IMR-90 (cell line): ENCODE results near the gene CMBL. TPM values are rescaled to one million over a fixed set of nuclear protein-coding genes. Genes with fewer than 3 reads are reported as not detected.

ENCODE experiments used
- ATAC-seq: fragments of 200-7000 bp; cut with Tn5 transposase; 2 replicates; pipeline ENCODE4 v1.9.1; 2020; ENCODE audit warnings: low read depth, mild to moderate bottlenecking, moderate library complexity
- BruUV-seq: library from RNA; stranded (reverse); fragments of 400-500 nt; replicated peaks from 2 replicates; lab custom pipeline; 2021; lab: Mats Ljungman, UMichigan
- CTCF ChIA-PET: fragments of 300-600 bp; formaldehyde crosslinking; extraction: SDS; loops from one replicate; lab custom pipeline; 2021; ENCODE audit warnings: antibody characterized with exemption; lab: Yijun Ruan, JAX
- POLR2A ChIA-PET: fragments of 300-600 bp; sonication (Branson Sonifier 250); formaldehyde crosslinking; loops from one replicate; lab custom pipeline; 2022; ENCODE audit warnings: antibody characterized with exemption; ENCODE audit not compliant: unreplicated experiment; lab: Charles Lee
- DNase-seq: peaks from one replicate; pipeline ENCODE4 v3.0.0; 2013
- H2AFZ ChIP-seq: replicated peaks from 2 replicates; pipeline ENCODE3; 2013; ENCODE audit warnings: low read length, mild to moderate bottlenecking; ENCODE audit not compliant: poor library complexity
- H2AK5ac ChIP-seq: 2 replicates; pipeline ENCODE4 v1.6.1; 2013; ENCODE audit warnings: low read depth, low read length, inconsistent platforms
- H2AK9ac ChIP-seq: replicated peaks from 2 replicates; pipeline ENCODE3; 2013; ENCODE audit warnings: mild to moderate bottlenecking, low read depth, low read length, moderate library complexity; ENCODE audit not compliant: poor library complexity
- H2BK120ac ChIP-seq: 2 replicates; pipeline ENCODE4 v1.6.1; 2013; ENCODE audit warnings: low read depth, low read length, inconsistent platforms
- H2BK15ac ChIP-seq: 3 replicates; pipeline ENCODE4 v1.6.1; 2013; ENCODE audit warnings: low read depth, low read length, inconsistent platforms
- H2BK20ac ChIP-seq: 2 replicates; pipeline ENCODE4 v1.6.1; 2013; ENCODE audit warnings: low read depth, mild to moderate bottlenecking, inconsistent platforms, low read length, moderate library complexity
- H2BK5ac ChIP-seq: 2 replicates; pipeline ENCODE4 v1.6.1; 2013; ENCODE audit warnings: mild to moderate bottlenecking, low read depth, low read length, inconsistent platforms; ENCODE audit not compliant: poor library complexity, severe bottlenecking
- H3K14ac ChIP-seq: replicated peaks from 2 replicates; pipeline ENCODE4 v1.6.1; 2013; ENCODE audit warnings: low read depth, low read length, inconsistent platforms
- H3K18ac ChIP-seq: 2 replicates; pipeline ENCODE4 v1.6.1; 2013; ENCODE audit warnings: low read depth, low read length, control low read depth
- H3K23ac ChIP-seq: 2 replicates; pipeline ENCODE4 v1.6.1; 2013; ENCODE audit warnings: low read depth, low read length, inconsistent platforms
- H3K27ac ChIP-seq: 2 replicates; pipeline ENCODE4 v1.5.1; 2013; ENCODE audit warnings: mild to moderate bottlenecking, control low read depth, low read length; ENCODE audit not compliant: insufficient read depth
- H3K27me3 ChIP-seq: 2 replicates; pipeline ENCODE4 v1.6.1; 2013; ENCODE audit warnings: low read length; ENCODE audit not compliant: control insufficient read depth, insufficient read depth
- H3K36me3 ChIP-seq: 2 replicates; pipeline ENCODE4 v1.6.1; 2013; ENCODE audit warnings: low read length, mixed read lengths; ENCODE audit not compliant: control insufficient read depth, insufficient read depth
- H3K4ac ChIP-seq: 2 replicates; pipeline ENCODE4 v1.6.1; 2013; ENCODE audit warnings: low read depth, low read length, inconsistent platforms
- H3K4me1 ChIP-seq: 2 replicates; pipeline ENCODE4 v1.6.1; 2013; ENCODE audit warnings: low read length, mixed read lengths; ENCODE audit not compliant: control insufficient read depth, insufficient read depth
- H3K4me2 ChIP-seq: 2 replicates; pipeline ENCODE4 v1.6.1; 2013; ENCODE audit warnings: low read depth, mild to moderate bottlenecking, control low read depth, low read length, moderate library complexity
- H3K4me3 ChIP-seq: 2 replicates; pipeline ENCODE4 v1.5.1; 2013; ENCODE audit warnings: low read depth, mild to moderate bottlenecking, control low read depth, low read length, moderate library complexity; ENCODE audit not compliant: insufficient read depth
- H3K56ac ChIP-seq: 2 replicates; pipeline ENCODE4 v1.6.1; 2013; ENCODE audit warnings: low read length, inconsistent platforms; ENCODE audit not compliant: insufficient read depth; ENCODE audit errors: extremely low read depth
- H3K79me1 ChIP-seq, 2 experiments: 2 replicates each; pipeline ENCODE4 v1.6.1; 2013; ENCODE audit warnings: low read length in 2 of 2, inconsistent platforms in 1 of 2, low read depth in 1 of 2
- H3K9ac ChIP-seq: 2 replicates; pipeline ENCODE4 v1.6.1; 2013; ENCODE audit warnings: low read depth, low read length, control low read depth
- H3K9me1 ChIP-seq: 2 replicates; pipeline ENCODE4 v1.6.1; 2013; ENCODE audit warnings: low read length, inconsistent platforms; ENCODE audit not compliant: insufficient read depth
- H3K9me3 ChIP-seq: 2 replicates; pipeline ENCODE4 v1.6.1; 2013; ENCODE audit warnings: low read length; ENCODE audit not compliant: control insufficient read depth, insufficient read depth
- H4K20me1 ChIP-seq: 2 replicates; pipeline ENCODE4 v1.6.1; 2013; ENCODE audit warnings: low read length, inconsistent platforms; ENCODE audit not compliant: insufficient read depth
- H4K5ac ChIP-seq: 2 replicates; pipeline ENCODE4 v1.6.1; 2013; ENCODE audit warnings: mild to moderate bottlenecking, low read depth, low read length, control low read depth
- H4K8ac ChIP-seq, 2 experiments: 2 replicates each; pipeline ENCODE4 v1.6.1; 2013; ENCODE audit warnings: low read depth in 2 of 2, low read length in 2 of 2, control low read depth in 1 of 2, inconsistent platforms in 1 of 2
- H4K91ac ChIP-seq: 2 replicates; pipeline ENCODE4 v1.6.1; 2013; ENCODE audit warnings: low read depth, low read length, inconsistent platforms; ENCODE audit not compliant: insufficient read depth
- BHLHE40 ChIP-seq: fragments of 150-350 bp; IDR thresholded peaks from 2 replicates; pipeline ENCODE4 v1.6.1; 2016; ENCODE audit warnings: mild to moderate bottlenecking, low read depth, low read length
- CEBPB ChIP-seq: IDR thresholded peaks from 2 replicates; pipeline ENCODE4 v1.6.1; 2012; ENCODE audit warnings: low read depth, low read length, improper control_type of control experiment
- MAFK ChIP-seq: IDR thresholded peaks from 2 replicates; pipeline ENCODE4 v1.6.1; 2012; ENCODE audit warnings: low read depth, low read length, improper control_type of control experiment
- MAZ ChIP-seq: IDR thresholded peaks from 2 replicates; pipeline ENCODE4 v1.6.1; 2012; ENCODE audit warnings: low read depth, mild to moderate bottlenecking, low read length, improper control_type of control experiment, moderate library complexity, borderline replicate concordance
- MXI1 ChIP-seq: IDR thresholded peaks from 2 replicates; pipeline ENCODE4 v1.6.1; 2012; ENCODE audit warnings: low read depth, mild to moderate bottlenecking, low read length, moderate library complexity, borderline replicate concordance
- NFE2L2 ChIP-seq: fragments of 150-350 bp; IDR thresholded peaks from 2 replicates; pipeline ENCODE4 v1.6.1; 2016; ENCODE audit warnings: low read depth, mild to moderate bottlenecking, low read length
- POLR2A ChIP-seq: IDR thresholded peaks from 2 replicates; pipeline ENCODE4 v1.6.1; 2012; ENCODE audit warnings: mild to moderate bottlenecking, low read depth, low read length
- RAD21 ChIP-seq: IDR thresholded peaks from 2 replicates; pipeline ENCODE4 v1.6.1; 2012; ENCODE audit warnings: low read length, improper control_type of control experiment
- SMC3 ChIP-seq: fragments of 150-350 bp; IDR thresholded peaks from 2 replicates; pipeline ENCODE4 v1.6.1; 2016; ENCODE audit warnings: low read depth, mild to moderate bottlenecking, antibody characterized with exemption, low read length, moderate library complexity
- WGBS, 2 experiments: methylation state at CpG; one replicate each; pipeline versions ENCODE4 v1.1.5 to v1.1.7; 2013; ENCODE audit warnings: missing lambda C conversion rate in 2 of 2; ENCODE audit not compliant: insufficient read length in 1 of 2; ENCODE audit errors: extremely low coverage in 2 of 2; 5-methylcytosine and 5-hydroxymethylcytosine counted together
- dilution Hi-C: fragments of 300-500 bp; cut with HindIII; formaldehyde crosslinking; loops from one replicate; pipeline ENCODE4 v1.14.3; 2018; ENCODE audit warnings: low sequenced_read_pairs; ENCODE audit not compliant: unreplicated experiment
- in situ Hi-C: fragments of 300-500 bp; cut with MboI; formaldehyde crosslinking; loops from 3 replicates; pipeline ENCODE4 v1.14.3; 2019; ENCODE audit warnings: low sequenced_read_pairs, inconsistent platforms, mixed read lengths
- intact Hi-C: fragments of 100-400 bp; cut with micrococcal nuclease; formaldehyde crosslinking; loops from 2 replicates; pipeline ENCODE4 v1.10.0; 2022
- polyA plus RNA-seq, 3 experiments: library from polyadenylated mRNA; depleted of rRNA; stranded (reverse); fragments of >200 nt; gene quantifications; 2 replicates each; pipeline ENCODE4 v1.2.3, GENCODE V29; 2012; ENCODE audit warnings: low replicate concordance in 1 of 3
- total RNA-seq: library from RNA; depleted of rRNA; stranded (reverse); fragments of >200 nt; gene quantifications from 2 replicates; pipeline ENCODE4 v1.2.3, GENCODE V29; 2012

Gene CMBL
- total and polyA plus RNA-seq, 2 of the 4 experiments (the other 2 are of a cell fraction): 5.0 to 26.3 TPM

DNA sequence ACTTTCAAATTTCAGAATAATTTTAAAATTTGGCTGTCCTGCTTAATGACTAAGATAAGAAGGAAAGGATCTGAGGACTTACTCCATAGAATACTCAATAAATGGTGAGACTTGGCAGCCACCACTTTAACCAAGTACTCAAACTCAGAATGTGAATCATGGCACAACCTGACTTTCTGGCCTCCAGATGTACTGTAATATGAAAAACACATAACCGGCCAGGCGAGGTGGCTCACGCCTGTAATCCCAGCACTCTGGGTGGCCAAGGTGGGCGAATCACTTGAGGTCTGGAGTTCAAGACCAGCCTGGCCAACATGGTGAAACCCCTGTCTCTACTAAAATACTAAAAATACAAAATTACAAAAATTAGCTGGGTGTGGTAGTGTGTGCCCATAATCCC, 35.8 kb upstream of the CMBL start:
- DNase-seq (no peak), ATAC-seq (no peak)
- no peak overlapping the region for H2BK15ac ChIP-seq
- POLR2A ChIA-PET: no interaction called here
- no peak overlapping the region for H3K18ac ChIP-seq
- BruUV-seq: no TSS peak
- H4K8ac ChIP-seq: no peak overlapping the region
- H4K5ac ChIP-seq: no peak overlapping the region
- no peak overlapping the region for H2BK5ac ChIP-seq
- TF ChIP-seq RAD21 (no peak), CEBPB (no peak), POLR2A (no peak), BHLHE40 (no peak), NFE2L2 (no peak), MXI1 (no peak), MAZ (no peak), SMC3 (no peak), MAFK (no peak)
- no peaks in the 10 kb centered on the region for H4K20me1 ChIP-seq
- H2AFZ ChIP-seq: no peak overlapping the region
- H3K27me3 ChIP-seq: 0 out of 2 replicates have a peak, but pooled peaks cover 2% of the 10 kb centered on the region
- no peaks in the 10 kb centered on the region for H3K36me3 ChIP-seq
- H4K91ac ChIP-seq: no peak overlapping the region
- H3K4me3 ChIP-seq: no peak overlapping the region
- CTCF ChIA-PET: interaction anchor here (0.6 kb wide), 2 partner anchors 66 to 484 kb away, joined by 3 to 4 read pairs; no protein-coding TSS in a partner anchor
- H3K14ac ChIP-seq: no peak overlapping the region
- no peak overlapping the region for H2BK120ac ChIP-seq
- in situ Hi-C loops (no loop called here), dilution Hi-C loops (no loop called here), intact Hi-C loops (no loop called here)
- H3K9me3 ChIP-seq: no peaks in the 10 kb centered on the region
- no peak overlapping the region for H3K56ac ChIP-seq
- H2BK20ac ChIP-seq: no peak overlapping the region
- no peaks in the 10 kb centered on the region for H3K9me1 ChIP-seq
- H3K9ac ChIP-seq: no peak overlapping the region
- H3K23ac ChIP-seq: no peak overlapping the region
- H3K79me1 ChIP-seq: no peaks in the 10 kb centered on the region
- no peak overlapping the region for H2AK9ac ChIP-seq
- no peaks in the 10 kb centered on the region for H3K4me1 ChIP-seq
- H3K27ac ChIP-seq: no peak overlapping the region
- no peak overlapping the region for H2AK5ac ChIP-seq
- 100% methylated on average over 1 of the region's 4 CpGs; no CpG with 5 or more reads in 1 of the 2 experiments for WGBS, 2 experiments
- H3K4ac ChIP-seq: no peak overlapping the region
- no peak overlapping the region for H3K4me2 ChIP-seq
